ENCODE data around the gene JPT1.
"Not testable (repeated sequence)": the region's sequence is repeated elsewhere in the genome, so short reads cannot be mapped to it uniquely, and the experiment has no call there.

The JPT1 gene

GRCh38 chr17:75155191-75155601 lies 884 bp upstream of the JPT1 start:
- DNase-seq = no peak

- DNase-seq = no peak
Measured at GRCh38 chr17:75153780-75154194, 525 bp downstream of the JPT1 start.

- DNase-seq = peak; percentile 26
Measured at GRCh38 chr17:75152922-75153779, 1.2 kb downstream of the JPT1 start.

GRCh38 chr17:75152523-75152921 lies 1.8 kb downstream of the JPT1 start:
- no peak for DNase-seq

GRCh38 chr17:75151930-75152329 lies 2.4 kb downstream of the JPT1 start:
- DNase-seq = no peak

- no peak for DNase-seq
Measured at GRCh38 chr17:75147878-75148546, 6.3 kb downstream of the JPT1 start.

- DNase-seq = no peak
Measured at GRCh38 chr17:75146592-75146991, 7.7 kb downstream of the JPT1 start.

GRCh38 chr17:75144816-75145512 lies 9.3 kb downstream of the JPT1 start:
- no peak for DNase-seq

- no peak for DNase-seq
Measured at GRCh38 chr17:75142236-75142971, 11.9 kb downstream of the JPT1 start.

- DNase-seq = no peak
Measured at GRCh38 chr17:75138519-75138918, 15.8 kb downstream of the JPT1 start.

GRCh38 chr17:75137762-75138161 lies 16.6 kb downstream of the JPT1 start:
- not testable (repeated sequence) for DNase-seq

GRCh38 chr17:75135946-75136345 lies 18.4 kb downstream of the JPT1 start:
- DNase-seq = no peak

GRCh38 chr17:75135452-75135851 lies 18.9 kb downstream of the JPT1 start:
- no peak for DNase-seq

GRCh38 chr17:75133607-75134347 lies 20.5 kb downstream of the JPT1 start:
- DNase-seq = not testable (repeated sequence)

GRCh38 chr17:75133001-75133400 lies 21.3 kb downstream of the JPT1 start:
- no peak for DNase-seq

- not testable (repeated sequence) for DNase-seq
Measured at GRCh38 chr17:75132018-75133000, 22.0 kb downstream of the JPT1 start.

GRCh38 chr17:75131278-75132017 lies 22.9 kb downstream of the JPT1 start, which contains the start of gene NT5C:
TSS of gene NT5C (minus strand) at chr17:75131742. CDS start at chr17:75131707, 35 bp downstream.
- DNase-seq = peak; percentile 81

GRCh38 chr17:75130632-75131277 lies 23.6 kb downstream of the JPT1 start:
- DNase-seq = peak; percentile 72

GRCh38 chr17:75130059-75130631 lies 24.2 kb downstream of the JPT1 start:
- DNase-seq = no peak

Measured in fibroblast of skin of right quadriceps (primary cell).